Measurements from ENCODE around the gene CAPN5. TPM values are rescaled to one million over a fixed set of nuclear protein-coding genes. Genes with fewer than 3 reads are reported as not detected.
"Not testable (repeated sequence)": the region's sequence is repeated elsewhere in the genome, so short reads cannot be mapped to it uniquely, and the experiment has no call there.

Gene CAPN5
- total and polyA plus RNA-seq, 10 of the 15 experiments (the other 5 are each of a cell fraction or from before 2014, with no cell fraction given), result 0.02 to 0.33 (median 0.07) TPM; not detected in 3

- ChIA-PET RAD21 (ENCODE audit: unreplicated experiment) (interaction anchor here (1.0 kb wide), 1 partner anchor 99 kb away, joined by 4 read pairs; no protein-coding TSS in a partner anchor), SMC1A (ENCODE audit: uncharacterized antibody, unreplicated experiment) (interaction anchor here (1.3 kb wide), 1 partner anchor 99 kb away, joined by 3 read pairs; no protein-coding TSS in a partner anchor), POLR2A (interaction anchor here (0.6 kb wide), 1 partner anchor 982 kb away, joined by 3 read pairs; no protein-coding TSS in a partner anchor), CTCF (interaction anchor here (0.8 to 3.6 kb wide), 3 partner anchors 29 to 301 kb away, joined by 3 to 23 read pairs (median 3); no protein-coding TSS in a partner anchor)
- H4K20me1 ChIP-seq (ENCODE audit: control insufficient read depth, insufficient read depth); H3K4me2 ChIP-seq (ENCODE audit: control insufficient read depth, insufficient read depth); H3K79me2 ChIP-seq (ENCODE audit: control insufficient read depth, insufficient read depth, low read length); H3K27ac ChIP-seq (ENCODE audit: control insufficient read depth, insufficient read depth); H3K27me3 ChIP-seq (replicated peaks in 1 of 2; ENCODE audit: control insufficient read depth in 2 of 2, insufficient read depth in 2 of 2, low read length in 1 of 2); H3K4me1 ChIP-seq (ENCODE audit: control insufficient read depth, insufficient read depth, low read length); in situ Hi-C loops (cut with MboI); H2AFZ ChIP-seq (ENCODE audit: control insufficient read depth, low read depth, low read length); ATAC-seq; H3K4me3 ChIP-seq; H3K9ac ChIP-seq (ENCODE audit: control insufficient read depth, insufficient read depth, low read length); H3K9me3 ChIP-seq (replicated peaks; ENCODE audit: control insufficient read depth, insufficient read depth, low read length); H3K36me3 ChIP-seq (ENCODE audit: control insufficient read depth in 2 of 2, insufficient read depth in 2 of 2, low read length in 1 of 2); FAIRE-seq; intact Hi-C loops (cut with micrococcal nuclease; ENCODE audit: unreplicated experiment); DNase-seq (ENCODE audit: low read depth, low spot score); BruUV-seq (replicated peaks): not testable (repeated sequence)
- WGBS (ENCODE audit: insufficient coverage, insufficient replicate concordance, low lambda C conversion rate, missing lambda C conversion rate), result 26% methylated on average over 2 of the region's 2 CpGs
Measured at GRCh38 chr11:77018396-77018924, 48.3 kb upstream of the CAPN5 start.

- intact Hi-C loops (cut with micrococcal nuclease; ENCODE audit: unreplicated experiment) (no loop called here), in situ Hi-C loops (cut with MboI) (no loop called here)
- ATAC-seq (no peak), FAIRE-seq (no peak), DNase-seq (ENCODE audit: low read depth, low spot score) (no peak)
- H3K4me2 ChIP-seq (ENCODE audit: control insufficient read depth, insufficient read depth), result no peak overlapping the region
- H3K79me2 ChIP-seq (ENCODE audit: control insufficient read depth, insufficient read depth, low read length), result no peaks in the 10 kb centered on the region
- WGBS (ENCODE audit: insufficient coverage, insufficient replicate concordance, low lambda C conversion rate, missing lambda C conversion rate), result 95% methylated on average over 2 of the region's 2 CpGs
- TF ChIP-seq BRCA1 (IDR thresholded peaks at IDR 0.05; ENCODE audit: low read depth, low read length), result no peak
- no peak for TF ChIP-seq RELA (IDR thresholded peaks at IDR 0.05; ENCODE audit: borderline replicate concordance, partially characterized antibody)
- no peak for TF ChIP-seq STAT1 (conservative IDR thresholded peaks at IDR 0.05)
- no peak for TF ChIP-seq SMAD5 (IDR thresholded peaks at IDR 0.05; ENCODE audit: low read depth)
- TF ChIP-seq KAT2A (conservative IDR thresholded peaks at IDR 0.05; ENCODE audit: control insufficient read depth, low read depth, low read length), result no peak
- TF ChIP-seq NR2C1 (IDR thresholded peaks at IDR 0.05), result no peak
- TF ChIP-seq MYB (IDR thresholded peaks at IDR 0.05; ENCODE audit: borderline replicate concordance, low read depth, low read length), result no peak
- no peaks in the 10 kb centered on the region for H4K20me1 ChIP-seq (ENCODE audit: control insufficient read depth, insufficient read depth)
- no TSS peak for BruUV-seq (replicated peaks)
- RAD21 ChIA-PET (ENCODE audit: unreplicated experiment), result interaction anchor here (0.8 to 1.3 kb wide), 2 partner anchors 14 to 71 kb away, joined by 3 read pairs; no protein-coding TSS in a partner anchor
- no peaks in the 10 kb centered on the region for H3K4me1 ChIP-seq (ENCODE audit: control insufficient read depth, insufficient read depth, low read length)
- H3K9ac ChIP-seq (ENCODE audit: control insufficient read depth, insufficient read depth, low read length), result no peak overlapping the region
- no peaks in the 10 kb centered on the region for H3K27me3 ChIP-seq (replicated peaks in 1 of 2; ENCODE audit: control insufficient read depth in 2 of 2, insufficient read depth in 2 of 2, low read length in 1 of 2)
- SMC1A ChIA-PET (ENCODE audit: uncharacterized antibody, unreplicated experiment), result interaction anchor here (1.3 to 1.6 kb wide), 2 partner anchors 100 to 101 kb away, joined by 3 read pairs; no protein-coding TSS in a partner anchor
- H3K9me3 ChIP-seq (replicated peaks; ENCODE audit: control insufficient read depth, insufficient read depth, low read length), result no peaks in the 10 kb centered on the region
- H3K36me3 ChIP-seq (ENCODE audit: control insufficient read depth in 2 of 2, insufficient read depth in 2 of 2, low read length in 1 of 2), result no peaks in the 10 kb centered on the region
- POLR2A ChIA-PET, result interaction anchor here (0.5 kb wide), 1 partner anchor 227 kb away, joined by 3 read pairs; no protein-coding TSS in a partner anchor
- H3K27ac ChIP-seq (ENCODE audit: control insufficient read depth, insufficient read depth), result no peak overlapping the region
- no peak overlapping the region for H3K4me3 ChIP-seq
- CTCF ChIA-PET, result interaction anchor here (1.0 to 3.6 kb wide), 2 partner anchors 95 to 100 kb away, joined by 3 to 23 read pairs; no protein-coding TSS in a partner anchor
- no peak overlapping the region for H2AFZ ChIP-seq (ENCODE audit: control insufficient read depth, low read depth, low read length)
Measured at GRCh38 chr11:77019976-77020595, 46.7 kb upstream of the CAPN5 start.
